Measurements from ENCODE around the gene ACOT7.
"Not testable (repeated sequence)": the region's sequence is repeated elsewhere in the genome, so short reads cannot be mapped to it uniquely, and the experiment has no call there.

ACOT7 gene

DNA sequence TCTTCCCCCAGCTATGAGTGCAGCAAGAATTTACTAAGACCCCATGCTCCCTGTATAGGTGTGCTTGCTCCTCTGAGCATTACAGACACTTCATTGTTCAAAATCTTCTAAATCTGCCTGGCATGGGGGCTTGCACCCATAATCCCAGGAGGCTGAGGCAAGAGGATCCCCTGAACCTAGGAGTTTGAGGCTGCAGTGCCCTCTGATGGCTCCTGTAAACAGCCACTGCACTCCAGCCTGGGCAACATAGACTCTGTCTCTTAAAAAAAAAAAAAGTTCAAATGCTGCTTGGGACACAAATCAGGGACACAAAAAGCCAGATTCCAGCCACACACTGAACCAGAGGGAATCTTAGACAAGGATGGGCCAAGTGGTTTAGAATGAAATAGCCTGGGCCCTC, 3.4 kb upstream of the ACOT7 start:
- no peak for DNase-seq (ENCODE audit: low read depth)

DNA sequence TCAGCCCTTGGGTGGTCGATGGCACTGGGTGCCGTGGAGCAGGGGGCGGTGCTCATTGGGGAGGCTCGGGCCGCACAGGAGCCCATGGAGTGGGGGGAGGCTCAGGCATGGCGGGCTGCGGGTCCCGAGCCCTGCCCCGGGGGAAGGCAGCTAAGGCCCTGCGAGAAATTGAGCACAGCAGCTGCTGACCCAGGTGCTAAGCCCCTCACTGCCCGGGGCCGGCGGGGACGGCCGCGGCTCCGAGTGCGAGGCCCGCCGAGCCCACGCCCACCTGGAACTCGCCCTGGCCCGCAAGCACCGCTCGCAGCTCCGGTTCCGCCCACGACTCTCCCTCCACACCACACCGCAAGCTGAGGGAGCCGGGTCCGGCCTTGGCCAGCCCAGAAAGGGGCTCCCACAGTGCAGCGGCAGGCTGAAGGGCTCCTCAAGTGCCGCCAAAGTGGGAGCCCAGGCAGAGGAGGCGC, 2.2 kb upstream of the ACOT7 start:
- DNase-seq (ENCODE audit: low read depth), result not testable (repeated sequence)

GRCh38 chr1:6395130-6395529, 1.6 kb upstream of the ACOT7 start:
- not testable (repeated sequence) for DNase-seq (ENCODE audit: low read depth)

DNA sequence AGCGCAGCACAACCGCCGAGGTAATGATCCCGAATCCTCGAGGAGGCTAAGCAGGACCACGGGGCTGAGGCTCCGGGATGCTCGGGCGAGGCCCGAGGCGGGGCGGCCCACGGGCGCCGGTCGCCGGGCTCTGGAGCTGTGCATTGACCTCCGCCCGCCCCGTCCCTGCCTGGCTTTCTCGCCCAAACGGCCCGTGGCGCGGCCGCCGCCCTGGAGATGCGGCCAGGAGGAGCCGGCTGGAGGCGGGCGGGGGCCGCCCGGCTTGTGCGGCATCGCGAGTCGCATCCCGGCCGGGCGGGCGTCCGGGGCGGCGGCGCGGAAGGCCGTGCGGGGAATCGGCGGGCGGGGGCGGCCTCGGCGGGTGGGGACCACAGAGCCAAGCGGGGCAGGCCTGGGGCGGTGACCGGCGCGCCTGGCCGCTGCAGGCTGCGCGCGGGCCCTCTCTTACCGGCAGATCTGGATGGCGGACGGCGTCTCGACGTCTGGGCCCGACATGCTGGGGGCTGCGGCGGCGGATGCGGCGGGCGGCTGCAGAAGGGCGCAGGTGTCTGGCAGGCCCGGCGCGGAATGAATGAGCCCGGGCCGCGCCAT, 663 bp downstream of the ACOT7 start:
- no peak for DNase-seq (ENCODE audit: low read depth)

DNA sequence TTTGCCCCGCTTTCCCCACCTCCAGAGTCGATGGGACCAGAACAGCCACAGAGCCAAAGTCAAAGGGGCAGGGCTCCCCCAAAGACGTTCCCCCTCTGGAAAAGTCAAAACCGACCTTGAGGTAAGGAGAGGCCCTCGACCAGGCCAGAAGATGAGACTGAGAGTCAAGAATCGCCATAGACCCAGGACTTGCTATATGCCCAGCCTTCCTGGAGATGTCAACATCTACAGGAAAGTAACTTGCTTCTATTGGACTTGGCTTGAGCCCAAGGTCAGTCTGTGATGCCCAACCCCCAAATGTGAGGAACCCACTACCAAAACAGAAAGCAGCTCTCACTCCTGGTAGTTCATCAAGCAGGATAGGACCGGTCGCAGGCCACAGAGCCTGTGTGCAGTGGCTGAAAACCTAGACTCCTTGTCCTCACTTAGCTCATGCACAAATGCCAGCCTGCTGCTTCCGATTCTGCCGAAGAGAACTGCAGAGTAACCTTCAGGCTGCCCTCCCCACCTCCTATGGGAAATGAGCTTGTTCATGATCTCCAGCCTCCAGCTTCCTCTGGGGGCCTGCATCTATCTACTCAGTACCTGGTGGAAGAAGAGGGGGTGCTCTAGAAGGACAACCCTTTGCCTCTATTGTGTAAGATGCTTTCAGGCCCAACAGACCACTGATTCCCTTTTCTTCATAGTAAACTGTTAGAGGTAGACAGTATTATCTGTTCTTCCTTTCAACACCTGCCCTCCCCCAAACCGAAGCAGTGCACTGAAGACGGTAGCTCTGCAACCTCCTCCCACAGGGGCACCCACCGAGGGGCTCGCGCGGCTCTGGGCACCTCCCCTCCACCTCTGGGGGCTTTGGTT, 1.4 kb downstream of the ACOT7 start:
- DNase-seq (ENCODE audit: low read depth), result no peak

- no peak for DNase-seq (ENCODE audit: low read depth)
Measured at GRCh38 chr1:6389971-6390370, 3.6 kb downstream of the ACOT7 start.

DNA sequence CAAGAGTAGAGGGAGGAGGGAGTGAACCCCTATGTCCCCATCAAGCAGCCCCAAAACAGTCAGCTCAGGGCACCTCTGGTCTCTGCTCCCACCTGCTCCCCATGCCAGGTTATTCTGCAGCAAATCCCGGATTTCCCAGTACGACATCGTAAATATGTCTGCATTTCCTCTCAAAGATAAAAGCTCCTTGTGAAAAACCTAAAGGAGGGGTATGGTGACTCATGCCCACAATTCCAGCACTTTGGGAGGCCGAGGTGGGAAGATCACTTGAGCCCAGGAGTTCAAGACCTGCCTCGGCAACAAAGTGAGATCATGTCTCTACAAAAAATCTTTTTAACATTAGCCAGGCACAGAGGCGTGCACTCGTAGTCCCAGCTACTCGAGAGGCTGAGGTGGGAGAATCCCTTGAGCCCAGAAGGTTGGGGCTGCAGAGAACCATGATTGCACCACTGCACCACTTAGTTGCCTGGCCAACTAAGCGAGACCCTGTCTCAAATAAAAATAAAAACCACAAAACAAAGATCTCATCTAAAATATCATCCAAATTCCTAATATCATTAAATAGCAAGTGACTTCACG, 7.1 kb downstream of the ACOT7 start:
- no peak for DNase-seq (ENCODE audit: low read depth)

DNA sequence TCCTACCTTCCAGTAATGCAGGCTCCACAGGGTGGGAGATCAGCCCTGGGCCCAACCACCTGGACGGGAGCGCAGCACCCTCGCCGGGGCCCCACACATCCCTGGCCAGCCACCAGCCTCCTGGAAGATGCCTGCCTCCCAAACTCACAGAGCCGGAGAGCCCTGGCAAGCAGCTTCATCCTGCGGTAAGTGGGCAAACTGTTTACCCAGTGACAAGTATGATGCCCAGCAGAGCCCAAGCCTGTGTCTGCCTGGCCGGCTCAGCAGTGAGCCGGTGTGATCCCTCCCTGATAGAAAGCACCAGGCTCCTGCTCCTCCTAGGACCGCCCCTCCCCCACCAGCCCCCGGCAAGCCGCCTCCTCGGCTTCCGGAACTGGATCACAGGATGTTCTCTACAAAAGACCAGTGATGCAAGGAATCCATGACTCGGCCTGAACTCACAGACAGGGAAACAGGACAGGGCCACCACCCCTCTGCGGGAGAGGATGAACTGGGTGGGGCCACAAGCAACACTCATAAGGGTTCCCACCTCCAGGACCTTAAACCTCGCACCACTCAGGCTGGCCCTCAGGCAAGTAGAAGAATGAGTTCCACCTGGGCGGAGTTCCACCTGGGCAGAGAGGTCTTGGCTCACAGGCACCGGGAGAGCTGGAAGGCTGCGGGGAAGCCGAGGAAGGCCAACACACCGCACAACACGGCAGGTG, 7.9 kb downstream of the ACOT7 start:
- DNase-seq (ENCODE audit: low read depth), result peak; percentile 49

DNA sequence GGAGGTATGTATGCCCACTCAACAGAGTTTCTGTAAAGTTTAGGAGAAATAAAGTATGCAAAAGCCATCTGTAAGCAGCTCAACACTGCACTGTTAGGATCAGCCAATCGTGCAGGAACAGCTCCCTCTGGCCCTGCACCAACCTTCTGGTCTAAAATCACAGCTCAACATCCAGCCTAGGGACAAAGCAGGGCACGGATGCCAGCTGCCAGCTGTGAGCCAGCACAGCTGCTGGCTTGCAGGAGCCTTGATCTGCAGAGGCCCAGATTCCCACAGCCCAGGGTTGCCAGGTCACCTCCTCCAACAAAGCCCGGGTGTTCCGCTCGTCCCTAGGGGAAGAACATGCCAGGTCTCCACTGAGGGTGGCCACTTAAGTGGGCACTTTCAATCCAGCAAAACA, 8.6 kb downstream of the ACOT7 start:
- DNase-seq (ENCODE audit: low read depth), result no peak

GRCh38 chr1:6384135-6384534, 9.4 kb downstream of the ACOT7 start:
- no peak for DNase-seq (ENCODE audit: low read depth)

DNA sequence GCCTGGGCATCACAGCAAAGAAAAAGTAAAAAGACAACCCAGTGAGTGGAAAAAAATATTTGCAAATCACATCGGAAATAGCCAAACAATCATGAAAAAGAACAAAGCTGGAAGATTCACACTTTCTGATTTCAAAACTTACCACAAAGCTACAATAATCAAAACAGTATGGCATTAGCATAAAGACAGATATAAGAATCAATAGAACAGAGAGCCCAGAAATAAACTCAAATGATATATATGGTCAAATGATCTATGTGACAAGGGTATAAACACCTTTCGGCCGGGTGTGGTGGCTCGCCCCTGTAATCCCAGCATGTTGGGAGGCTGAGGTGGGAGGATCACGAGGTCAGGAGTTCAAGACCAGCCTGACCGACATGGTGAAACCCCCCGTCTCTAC, 13.5 kb downstream of the ACOT7 start:
- DNase-seq (ENCODE audit: low read depth), result no peak

DNA sequence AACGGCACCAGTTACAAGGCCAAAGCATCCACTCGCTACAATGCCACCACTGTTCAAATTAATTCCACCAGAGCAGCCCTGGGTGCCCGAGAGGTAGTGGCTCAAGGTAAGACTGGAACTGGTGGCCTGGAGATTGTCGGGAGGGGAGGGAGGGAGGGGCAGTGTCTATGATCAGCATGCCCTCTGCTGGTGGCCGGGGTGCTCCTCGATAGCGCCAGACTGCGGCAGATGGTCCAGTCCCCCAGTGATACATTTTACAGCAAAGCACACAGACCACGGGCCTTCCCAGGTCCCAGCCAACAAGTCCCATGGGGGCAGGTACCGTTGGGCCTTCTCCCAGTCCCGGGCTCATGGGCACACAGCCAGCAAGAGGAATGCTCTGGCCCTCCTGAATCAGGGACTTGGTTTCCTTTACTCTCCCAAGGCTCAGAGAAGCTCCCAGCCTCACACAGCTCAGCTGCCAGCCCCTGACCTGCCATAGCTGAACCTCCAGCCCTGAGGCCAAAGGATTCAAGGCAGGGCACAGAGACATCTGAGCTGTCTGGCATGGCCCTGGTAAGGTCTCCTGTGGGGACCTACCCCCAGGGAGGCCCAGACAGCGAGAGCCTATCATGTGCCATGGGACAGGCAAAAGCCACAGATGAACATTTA, 15.3 kb downstream of the ACOT7 start:
- no peak for DNase-seq (ENCODE audit: low read depth)

DNA sequence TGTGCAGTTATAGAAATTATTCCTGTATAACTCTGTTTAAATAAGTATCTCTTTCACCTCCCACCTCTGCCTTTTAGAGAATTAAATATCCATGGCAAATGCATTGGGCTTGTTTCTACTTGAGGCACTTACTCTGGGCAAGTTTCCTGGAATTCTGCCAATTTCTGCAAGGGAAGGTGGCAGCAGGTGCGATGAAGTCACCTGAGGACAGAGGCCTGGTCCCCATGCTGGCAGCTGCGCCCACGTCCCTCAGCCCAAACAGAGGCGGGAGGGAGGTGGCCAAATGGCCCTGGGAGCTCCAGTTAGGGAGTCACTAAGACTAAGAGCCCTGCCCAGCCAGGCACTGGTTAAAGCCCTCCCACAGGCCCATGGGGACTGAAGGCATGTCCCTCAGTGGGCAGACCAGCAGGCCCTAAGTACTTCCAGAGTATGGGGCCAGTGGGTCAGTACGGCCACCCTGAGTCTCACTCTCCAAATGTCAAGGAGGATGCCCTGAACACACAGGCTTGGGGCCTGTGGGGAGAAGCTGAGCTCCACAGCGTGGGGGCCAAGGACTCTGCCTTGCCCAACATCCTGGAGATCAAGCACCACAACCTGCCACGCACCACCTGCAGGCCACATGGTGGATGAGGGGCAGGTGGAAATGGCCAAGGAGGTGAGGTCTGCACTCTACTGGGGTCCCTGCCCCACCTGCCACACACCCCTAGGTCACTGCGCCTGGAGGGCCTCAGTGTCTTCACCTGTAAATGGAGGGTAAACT, 19.4 kb downstream of the ACOT7 start:
- DNase-seq (ENCODE audit: low read depth), result no peak

DNA sequence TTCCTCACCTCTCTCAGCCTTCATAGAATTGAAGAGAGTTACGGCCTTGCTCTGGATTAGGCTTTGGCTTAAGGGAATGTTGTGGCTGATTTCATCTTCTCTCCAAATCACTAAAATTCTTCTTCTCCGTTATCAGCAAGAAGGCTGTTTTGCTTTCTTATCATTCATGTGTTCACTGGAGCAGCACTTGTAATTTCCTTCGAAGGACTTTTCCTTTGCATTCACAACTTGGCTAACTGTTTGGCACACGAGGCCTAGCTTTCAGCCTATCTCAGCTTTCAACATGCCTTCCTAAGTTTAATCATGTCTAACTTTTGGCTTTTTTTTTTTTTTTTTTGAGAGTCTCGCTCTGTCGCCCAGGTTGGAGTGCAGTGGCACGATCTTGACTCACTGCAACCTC, 21.3 kb downstream of the ACOT7 start:
- DNase-seq (ENCODE audit: low read depth), result not testable (repeated sequence)

DNA sequence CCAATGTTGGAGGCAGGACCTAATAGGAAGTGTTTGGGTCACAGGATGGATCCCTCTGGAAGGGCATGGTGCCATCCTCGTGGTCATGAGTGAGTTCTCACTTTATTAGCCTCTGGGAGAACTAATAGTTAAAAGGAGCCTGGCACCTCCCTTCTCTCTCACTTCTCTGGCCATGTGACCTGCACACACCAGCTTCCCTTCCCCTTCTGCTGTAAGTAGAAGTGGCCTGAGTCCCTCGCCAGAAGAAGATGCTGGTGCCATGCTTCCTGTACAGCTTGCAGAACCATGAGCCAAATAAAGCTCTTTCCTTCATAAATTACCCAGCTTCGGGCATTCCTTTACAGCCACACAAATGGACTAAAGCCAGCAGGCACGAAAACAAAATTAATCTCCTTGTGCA, 23.6 kb downstream of the ACOT7 start:
- DNase-seq (ENCODE audit: low read depth), result no peak

- no peak for DNase-seq (ENCODE audit: low read depth)
Measured at GRCh38 chr1:6367381-6368012, 26.1 kb downstream of the ACOT7 start.

- DNase-seq (ENCODE audit: low read depth), result no peak
Measured at GRCh38 chr1:6365047-6365446, 28.5 kb downstream of the ACOT7 start.

- not testable (repeated sequence) for DNase-seq (ENCODE audit: low read depth)
Measured at GRCh38 chr1:6363085-6363884, 30.3 kb downstream of the ACOT7 start.

DNA sequence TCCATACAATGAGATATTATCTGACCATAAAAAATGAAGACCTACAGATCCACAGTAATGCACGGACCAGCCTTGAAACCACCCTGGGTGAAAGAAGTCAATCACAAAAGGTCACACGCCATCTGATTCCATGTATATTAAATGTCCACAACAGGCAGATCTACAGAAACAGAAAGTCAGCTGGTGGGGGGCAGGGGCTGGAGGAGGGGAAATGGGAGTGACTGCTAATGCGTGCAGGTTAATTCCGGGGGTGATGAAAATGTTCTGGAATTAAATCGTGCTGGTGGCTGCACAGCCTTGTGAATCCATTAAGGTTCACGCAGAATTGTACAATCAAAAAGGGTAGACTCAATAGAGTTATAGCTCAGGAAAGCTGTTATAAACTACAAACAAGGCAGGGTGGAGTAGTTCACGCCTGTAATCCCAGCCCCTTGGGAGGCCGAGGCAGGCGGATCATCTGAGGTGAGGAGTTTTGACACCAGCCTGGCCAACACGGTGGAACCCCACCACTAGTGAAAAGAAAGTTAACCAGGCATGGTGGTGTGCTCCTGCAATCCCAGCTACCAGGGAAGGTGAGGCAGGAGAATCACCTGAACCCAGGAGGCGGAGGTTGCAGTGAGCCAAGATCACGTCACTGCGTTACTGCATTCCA, 32.3 kb downstream of the ACOT7 start:
- DNase-seq (ENCODE audit: low read depth), result no peak

All from stromal cell of bone marrow (primary cell).